GM18511 (cell line): ENCODE results near the gene ZSCAN30.
A peak's percentile ranks its signal among the peaks of the same experiment; 100 is the strongest.

Source experiments
- ATAC-seq: cut with Tn5 transposase; IDR thresholded peaks from one replicate; pipeline ENCODE4 v1.9.1; 2021; ENCODE audit warnings: mild to moderate bottlenecking, moderate library complexity; ENCODE audit not compliant: unreplicated experiment

ZSCAN30 gene

DNA sequence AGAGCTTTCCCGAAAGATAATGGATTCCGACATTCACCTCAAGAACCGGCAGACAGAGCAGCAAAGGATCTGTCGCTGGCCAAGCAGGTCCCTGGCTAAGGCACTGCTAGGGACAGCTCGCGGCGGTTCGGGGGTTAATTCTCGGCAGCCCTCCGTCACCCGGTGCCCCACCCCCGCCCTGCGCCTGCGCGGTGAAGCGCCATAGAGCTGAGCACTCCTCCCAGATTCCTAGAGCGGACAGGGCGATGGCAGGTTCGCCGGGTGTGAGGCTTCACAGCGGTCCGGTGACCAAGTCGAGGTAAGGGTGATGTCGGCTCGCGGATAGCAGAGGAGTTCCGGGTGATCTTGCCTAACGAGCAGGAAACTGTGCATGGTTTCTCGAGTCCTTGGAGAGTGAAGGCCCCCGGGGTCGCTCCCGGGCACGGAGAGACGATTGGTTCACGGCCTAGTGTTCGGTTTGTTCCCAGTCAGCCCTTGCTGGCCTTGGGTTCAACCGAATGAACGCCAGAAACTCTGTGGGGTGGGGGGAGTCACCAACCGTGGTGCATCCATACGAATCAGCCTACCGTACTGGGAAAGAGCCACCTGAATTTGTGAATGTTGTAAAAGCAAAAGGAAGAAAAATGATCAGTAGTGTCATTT is at the start of gene ZSCAN30:
TSS of gene ZSCAN30 (minus strand) at position 136 of the 642 bp plus-strand sequence. CDS start 25,877 bp downstream, outside the sequence.
- ATAC-seq = peak; percentile 95

DNA sequence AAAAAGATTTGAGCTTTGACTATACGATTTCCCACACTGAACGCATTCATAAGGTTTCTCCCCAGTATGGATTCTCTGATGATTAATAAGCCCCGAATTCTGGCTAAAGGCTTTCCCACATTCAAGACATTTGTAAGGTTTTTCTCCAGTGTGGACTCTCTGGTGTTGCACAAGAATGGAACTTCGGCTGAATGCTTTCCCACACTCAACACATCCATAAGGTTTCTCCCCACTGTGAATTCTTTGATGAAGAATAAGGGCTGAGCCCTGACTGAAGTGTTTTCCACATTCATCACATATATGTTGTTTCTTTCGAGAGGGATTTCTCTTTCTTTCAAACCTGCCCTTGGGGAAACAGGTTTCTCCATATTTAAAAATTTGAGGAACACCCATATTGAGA is 47.3 kb upstream of the ZSCAN30 start:
- ATAC-seq = no peak

- no peak for ATAC-seq
Measured at GRCh38 chr18:35335866-35336265, 45.8 kb upstream of the ZSCAN30 start.

DNA sequence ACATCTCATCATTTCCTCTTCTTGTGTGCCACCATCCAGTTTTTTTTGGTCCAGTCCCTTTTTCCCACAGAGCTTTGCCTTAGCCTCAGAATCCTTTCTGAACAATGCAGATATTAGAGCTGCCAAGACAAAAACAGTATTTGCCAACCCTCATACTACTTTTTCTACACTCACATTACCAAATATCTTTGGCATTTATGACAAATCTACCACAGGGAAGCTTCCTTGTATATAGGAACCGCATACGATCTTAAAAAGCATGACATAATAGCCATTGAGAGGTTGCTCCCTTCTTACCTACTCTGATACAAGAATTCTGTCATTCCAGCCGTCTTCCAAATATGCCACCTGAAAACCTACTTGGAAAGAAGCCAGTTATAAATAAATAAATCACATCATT is 44.8 kb upstream of the ZSCAN30 start:
- ATAC-seq = no peak

GRCh38 chr18:35334212-35334611 is 44.2 kb upstream of the ZSCAN30 start:
- no peak for ATAC-seq

DNA sequence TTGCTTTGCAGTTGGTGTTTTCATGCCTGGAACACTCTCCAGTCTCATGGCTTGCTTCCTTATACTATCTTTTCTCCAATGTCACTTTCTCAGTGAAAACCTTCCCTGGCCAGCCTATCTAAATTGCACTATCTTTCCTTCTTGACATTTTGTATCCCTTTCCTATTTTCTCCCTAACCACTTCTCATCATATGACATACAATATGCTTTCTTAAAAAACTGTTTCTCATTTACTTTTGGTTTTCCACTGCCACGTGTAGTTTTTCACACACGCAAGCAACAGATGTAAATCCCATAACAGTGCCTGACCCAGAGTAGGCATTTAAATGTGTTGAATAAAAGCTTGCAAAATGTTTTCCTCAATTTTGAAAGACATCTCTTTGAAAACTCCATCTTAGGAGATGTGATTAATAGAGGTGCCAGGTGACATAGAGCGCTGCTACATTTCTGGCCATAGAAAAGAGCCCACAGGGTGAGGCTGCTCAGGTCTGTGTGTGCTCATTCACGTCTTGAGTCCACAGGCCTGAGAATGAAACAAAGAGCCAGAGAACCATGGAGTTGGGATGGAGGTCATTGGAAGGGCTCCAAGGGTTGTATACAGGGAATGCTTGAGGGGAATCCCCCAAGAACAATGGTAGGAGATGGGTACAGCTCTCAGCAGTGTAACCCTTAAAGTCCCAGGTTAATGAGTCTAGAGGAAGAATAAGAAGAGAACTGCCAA is 41.5 kb upstream of the ZSCAN30 start:
- ATAC-seq = no peak

DNA sequence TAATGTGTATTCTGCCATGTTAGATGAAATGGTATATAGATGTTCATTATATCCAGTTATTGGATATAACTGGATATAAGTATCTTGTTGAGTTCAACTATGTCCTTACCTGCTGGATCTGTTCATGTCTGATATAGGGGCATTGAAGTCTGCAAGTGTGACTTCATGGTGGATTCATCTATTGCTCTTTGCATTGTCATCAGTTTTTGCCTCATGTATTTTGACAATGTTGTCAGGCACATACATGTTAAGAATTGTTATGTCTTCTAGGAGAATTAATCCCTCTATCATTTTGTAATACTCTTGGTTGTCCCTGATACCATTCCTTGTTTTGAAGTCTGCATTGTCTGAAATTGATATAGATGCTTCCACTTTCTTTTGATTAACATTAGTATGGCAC is 38.8 kb upstream of the ZSCAN30 start:
- ATAC-seq = no peak

DNA sequence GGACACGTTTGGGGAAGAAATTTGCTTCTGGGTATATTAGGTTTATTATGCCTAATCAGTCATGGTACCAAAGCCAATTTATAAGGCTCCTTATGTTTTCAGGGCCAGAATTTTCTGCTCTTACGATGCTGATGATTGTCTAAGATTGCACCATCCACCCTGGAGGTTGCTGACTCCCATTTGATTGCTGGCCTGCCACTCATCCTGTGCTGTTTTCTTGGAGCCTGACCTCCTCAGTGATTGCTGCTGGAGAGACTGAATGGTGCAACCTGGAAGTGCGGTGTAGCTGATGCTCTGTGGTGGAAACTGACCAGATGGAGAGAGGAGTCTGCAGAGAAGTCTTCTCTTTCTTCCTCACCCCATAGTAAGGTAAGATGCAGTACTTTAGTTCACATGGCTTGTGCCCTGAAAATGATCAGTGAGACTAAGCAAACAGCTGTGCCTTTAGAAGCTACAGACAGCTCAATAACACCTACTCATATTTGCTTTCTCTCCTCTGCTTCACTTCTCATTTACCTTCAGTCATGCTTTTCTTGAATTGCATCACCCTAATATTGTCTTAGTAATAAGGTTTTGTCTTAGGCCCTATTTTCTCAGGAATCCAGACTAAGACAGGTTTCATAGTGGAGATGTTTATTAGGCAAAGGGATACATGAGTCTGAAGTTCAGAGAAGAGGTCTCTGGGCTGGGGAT is 36.8 kb upstream of the ZSCAN30 start:
- no peak for ATAC-seq

GRCh38 chr18:35324926-35325655 is 35.1 kb upstream of the ZSCAN30 start:
- ATAC-seq = no peak

DNA sequence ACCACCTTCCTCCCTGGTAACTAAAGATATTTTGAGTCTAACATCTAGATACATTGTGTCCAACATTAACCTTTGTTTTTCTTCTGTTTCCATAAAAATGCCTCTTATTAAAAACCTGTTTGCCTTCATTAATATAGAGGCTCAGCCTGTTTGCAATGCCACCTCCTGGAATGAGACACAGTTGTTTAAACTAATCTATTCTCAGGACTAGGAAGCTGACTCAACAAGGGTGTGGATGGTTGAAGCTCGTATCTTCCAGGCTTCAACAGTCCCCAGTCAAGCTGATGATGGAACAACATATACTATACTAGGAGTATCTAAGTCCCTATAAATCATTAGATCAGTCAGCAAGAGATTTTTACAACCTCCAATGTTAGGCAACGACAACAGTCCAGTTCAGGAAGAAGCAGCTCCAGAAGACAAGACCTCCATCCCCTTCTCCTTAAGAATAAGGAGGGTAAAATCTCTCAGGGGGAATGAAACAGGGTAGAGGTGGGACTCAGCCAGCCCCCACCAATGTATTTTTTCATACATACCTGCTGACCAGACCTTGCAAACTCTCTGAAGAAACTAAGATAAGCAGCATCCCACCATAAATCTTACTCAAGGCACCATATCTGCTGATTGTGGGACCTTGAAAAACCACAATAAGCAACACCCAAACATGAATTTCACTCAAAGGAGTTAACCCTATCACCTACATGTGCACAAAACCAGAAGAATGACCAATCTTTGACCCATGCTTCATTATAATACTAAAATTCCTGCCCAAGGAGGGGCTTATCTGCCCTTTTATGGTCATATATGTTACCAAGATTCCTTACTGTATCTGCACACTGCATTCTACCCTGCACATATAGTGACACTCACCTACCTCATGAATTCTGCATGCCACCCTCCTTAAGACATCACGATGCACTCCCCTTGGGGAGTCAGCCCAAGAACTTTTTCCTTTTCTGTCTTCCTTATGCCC is 32.7 kb upstream of the ZSCAN30 start:
- no peak for ATAC-seq

DNA sequence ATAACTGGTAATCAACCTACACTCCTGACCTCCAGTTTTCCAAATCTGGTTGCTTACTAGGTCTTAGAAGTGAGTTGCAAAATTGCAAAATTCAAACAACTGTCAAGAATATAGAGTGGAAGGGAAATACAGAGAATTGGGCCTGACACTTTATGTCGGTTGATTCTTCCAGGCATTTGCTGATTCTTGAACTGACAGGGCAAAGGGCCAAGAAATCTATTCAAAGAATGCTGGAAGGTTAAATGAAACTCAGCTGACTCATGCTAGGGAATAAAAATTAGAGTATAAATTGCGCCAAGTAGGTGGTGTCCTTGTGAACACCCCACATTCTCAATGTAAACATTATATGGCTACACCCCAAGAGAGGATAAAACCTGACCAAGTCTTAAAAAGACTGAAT is 21.5 kb upstream of the ZSCAN30 start:
- no peak for ATAC-seq

GRCh38 chr18:35306588-35307250 is 16.7 kb upstream of the ZSCAN30 start:
- ATAC-seq = no peak

DNA sequence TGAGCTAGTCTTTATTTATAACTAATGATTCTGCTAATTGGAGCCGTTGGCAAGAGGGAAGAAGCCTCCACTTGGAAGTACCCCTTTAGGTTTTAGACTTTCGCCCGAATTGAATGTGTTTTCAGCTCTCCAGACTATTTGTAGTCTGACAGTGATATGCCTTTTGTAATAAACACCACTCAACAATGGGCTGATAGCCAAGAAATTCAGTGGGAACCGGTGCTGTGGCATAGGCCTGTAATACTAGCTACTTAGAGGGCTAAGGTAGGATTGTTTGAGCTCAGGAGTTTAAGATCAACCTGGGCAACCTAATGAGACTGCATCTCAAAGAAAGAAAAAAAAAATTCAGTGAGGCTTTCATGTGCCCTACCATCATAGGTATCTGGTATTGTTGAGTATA is 13.6 kb upstream of the ZSCAN30 start:
- no peak for ATAC-seq

DNA sequence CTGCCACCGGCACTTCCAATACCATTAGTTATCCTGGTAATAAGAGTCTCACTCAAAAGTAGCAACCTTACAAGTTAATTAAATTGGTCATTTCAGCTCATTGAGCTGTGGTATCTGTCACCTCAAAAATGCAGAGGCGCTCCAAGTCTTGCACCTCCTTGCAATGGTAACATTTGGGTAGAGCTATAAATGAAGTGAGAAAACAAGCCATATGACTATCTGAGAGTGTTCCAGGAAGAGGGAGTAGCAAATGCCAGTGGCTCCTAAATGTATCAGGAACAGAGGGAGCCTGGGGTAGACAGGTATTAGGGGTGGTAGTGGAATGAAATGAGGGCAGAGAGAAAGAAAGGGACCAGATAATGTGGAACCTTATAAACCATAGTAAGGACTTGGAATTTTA is 6.0 kb upstream of the ZSCAN30 start:
- ATAC-seq = no peak

DNA sequence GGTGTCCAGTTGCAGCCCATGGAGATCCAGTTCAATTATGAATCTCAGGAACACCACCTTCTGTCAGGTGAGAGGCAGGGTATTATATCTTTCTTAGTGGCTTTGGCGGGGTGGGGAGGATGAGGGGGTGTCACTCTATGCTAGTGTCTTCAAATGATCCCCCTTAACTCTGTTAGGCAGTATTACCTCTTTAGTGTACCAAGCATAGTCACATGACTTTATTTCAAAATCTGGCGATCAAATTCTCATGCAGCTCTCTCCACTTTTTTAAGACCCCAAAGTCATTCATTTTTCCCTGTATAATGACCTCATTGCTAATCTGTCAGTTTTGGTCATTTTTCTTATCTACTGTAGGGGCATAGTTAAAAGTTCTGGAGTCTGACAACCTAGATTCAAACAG is 1.1 kb upstream of the ZSCAN30 start:
- ATAC-seq = no peak

DNA sequence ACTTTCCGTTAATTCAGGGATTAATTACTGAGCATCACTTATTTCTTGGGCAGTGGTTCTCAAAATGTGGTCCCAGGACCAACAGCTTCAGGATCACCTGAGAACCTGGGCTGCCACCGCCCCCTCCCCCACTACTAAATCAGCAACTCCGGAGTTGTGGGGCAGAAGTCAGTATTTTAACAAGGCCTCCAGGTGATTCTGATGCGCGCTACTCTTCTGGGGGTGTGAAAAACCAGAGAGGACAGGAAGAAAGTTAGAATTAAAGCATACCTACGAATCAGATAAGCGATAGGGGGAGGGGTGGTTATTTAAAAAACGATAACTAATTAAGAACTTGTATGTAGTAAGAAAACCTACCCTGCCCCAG is 319 bp downstream of the ZSCAN30 start:
- ATAC-seq = peak; percentile 51

DNA sequence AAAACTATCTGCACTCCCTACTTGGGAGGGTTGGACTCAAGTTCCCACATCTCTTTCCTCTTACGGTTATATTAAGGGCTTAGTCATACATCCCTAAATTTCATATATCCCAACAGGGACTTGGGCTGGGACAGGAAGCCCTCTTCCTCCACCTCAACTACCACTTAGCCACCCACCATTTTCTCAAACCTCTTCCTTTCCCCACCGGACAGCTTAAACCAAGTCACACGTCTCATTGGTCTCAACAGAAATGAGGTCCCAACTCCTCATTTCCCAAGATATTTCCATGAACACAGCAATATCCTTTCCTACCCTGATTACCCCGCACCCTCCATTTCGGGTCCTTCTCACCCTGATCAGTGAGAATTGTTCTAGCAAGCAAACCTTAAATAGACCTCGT is 736 bp downstream of the ZSCAN30 start:
- ATAC-seq = peak; percentile 2

GRCh38 chr18:35284841-35285240 is 5.2 kb downstream of the ZSCAN30 start:
- ATAC-seq = no peak

- no peak for ATAC-seq
Measured at GRCh38 chr18:35283923-35284794, 5.9 kb downstream of the ZSCAN30 start.
